Measurements from ENCODE around the gene GABRP. TPM values are rescaled to one million over a fixed set of nuclear protein-coding genes. Genes with fewer than 3 reads are reported as not detected.

Gene GABRP
- polyA plus RNA-seq, 1 donor (not counting 4 experiments of a cell fraction or from before 2014, with no cell fraction given) = 0.18 TPM

- dilution Hi-C loops (cut with MboI; ENCODE audit: extremely low pct_ligation_motif_present, low sequenced_read_pairs) = no loop called here
- H3K4me3 ChIP-seq (ENCODE audit: control insufficient read depth in 2 of 3, extremely low read depth in 1 of 3, insufficient read depth in 2 of 3, low read depth in 1 of 3, low read length in 3 of 3) = no peak overlapping the region
- H3K9me3 ChIP-seq (ENCODE audit: control insufficient read depth, low read depth, low read length) = no peaks in the 10 kb centered on the region
- no peaks in the 10 kb centered on the region for H3K27me3 ChIP-seq (ENCODE audit: control insufficient read depth, extremely low read depth, insufficient read depth, low read length)
- no peaks in the 10 kb centered on the region for H3K9me1 ChIP-seq (ENCODE audit: control insufficient read depth, extremely low read depth, insufficient read depth, low read length)
- H4K20me1 ChIP-seq (ENCODE audit: control insufficient read depth, extremely low read depth, insufficient read depth, low read length) = no peaks in the 10 kb centered on the region
- DNase-seq (ENCODE audit: low read depth, low spot score) (no peak), FAIRE-seq (no peak)
- H3K9ac ChIP-seq (ENCODE audit: control insufficient read depth, extremely low read depth, insufficient read depth, low read length) = no peak overlapping the region
- H3K27ac ChIP-seq (ENCODE audit: control insufficient read depth, insufficient read depth, low read length) = no peak overlapping the region
- TF ChIP-seq EZH2 (IDR thresholded peaks at IDR 0.05; ENCODE audit: low read length) = no peak
- no peak overlapping the region for H2AFZ ChIP-seq (ENCODE audit: control insufficient read depth, low read length)
- H3K4me2 ChIP-seq (ENCODE audit: control insufficient read depth, extremely low read depth, insufficient read depth, low read depth, low read length) = no peak overlapping the region
- H3K36me3 ChIP-seq (ENCODE audit: control insufficient read depth in 2 of 2, extremely low read depth in 1 of 2, insufficient read depth in 2 of 2, low read length in 2 of 2) = no peaks in the 10 kb centered on the region
- H3K4me1 ChIP-seq (ENCODE audit: control insufficient read depth, extremely low read depth, insufficient read depth, low read length) = peaks cover 9% of the 10 kb centered on the region
- no peaks in the 10 kb centered on the region for H3K79me2 ChIP-seq (ENCODE audit: control insufficient read depth, insufficient read depth, low read length)
Measured at GRCh38 chr5:170741801-170742200, 41.7 kb upstream of the GABRP start.

- no peaks in the 10 kb centered on the region for H3K79me2 ChIP-seq (ENCODE audit: control insufficient read depth, insufficient read depth, low read length)
- H3K4me2 ChIP-seq (ENCODE audit: control insufficient read depth, extremely low read depth, insufficient read depth, low read depth, low read length) = no peak overlapping the region
- H3K9ac ChIP-seq (ENCODE audit: control insufficient read depth, extremely low read depth, insufficient read depth, low read length) = no peak overlapping the region
- peaks cover 9% of the 10 kb centered on the region for H3K4me1 ChIP-seq (ENCODE audit: control insufficient read depth, extremely low read depth, insufficient read depth, low read length)
- no peaks in the 10 kb centered on the region for H3K36me3 ChIP-seq (ENCODE audit: control insufficient read depth in 2 of 2, extremely low read depth in 1 of 2, insufficient read depth in 2 of 2, low read length in 2 of 2)
- no peak overlapping the region for H2AFZ ChIP-seq (ENCODE audit: control insufficient read depth, low read length)
- H4K20me1 ChIP-seq (ENCODE audit: control insufficient read depth, extremely low read depth, insufficient read depth, low read length) = no peaks in the 10 kb centered on the region
- dilution Hi-C loops (cut with MboI; ENCODE audit: extremely low pct_ligation_motif_present, low sequenced_read_pairs) = no loop called here
- H3K9me1 ChIP-seq (ENCODE audit: control insufficient read depth, extremely low read depth, insufficient read depth, low read length) = no peaks in the 10 kb centered on the region
- DNase-seq (ENCODE audit: low read depth, low spot score) (no peak), FAIRE-seq (no peak)
- no peaks in the 10 kb centered on the region for H3K9me3 ChIP-seq (ENCODE audit: control insufficient read depth, low read depth, low read length)
- H3K27ac ChIP-seq (ENCODE audit: control insufficient read depth, insufficient read depth, low read length) = no peak overlapping the region
- H3K4me3 ChIP-seq (ENCODE audit: control insufficient read depth in 2 of 3, extremely low read depth in 1 of 3, insufficient read depth in 2 of 3, low read depth in 1 of 3, low read length in 3 of 3) = no peak overlapping the region
- H3K27me3 ChIP-seq (ENCODE audit: control insufficient read depth, extremely low read depth, insufficient read depth, low read length) = no peaks in the 10 kb centered on the region
- TF ChIP-seq EZH2 (IDR thresholded peaks at IDR 0.05; ENCODE audit: low read length) = no peak
- no peak for TF ChIP-seq CTCF (optimal IDR thresholded peaks at IDR 0.05 in 1 of 3, IDR thresholded peaks at IDR 0.05 in 1 of 3, conservative IDR thresholded peaks at IDR 0.05 in 1 of 3; ENCODE audit: extremely low read depth in 1 of 3, insufficient read depth in 2 of 3, low read length in 3 of 3)
Measured at GRCh38 chr5:170743876-170744212, 39.7 kb upstream of the GABRP start.

DNA sequence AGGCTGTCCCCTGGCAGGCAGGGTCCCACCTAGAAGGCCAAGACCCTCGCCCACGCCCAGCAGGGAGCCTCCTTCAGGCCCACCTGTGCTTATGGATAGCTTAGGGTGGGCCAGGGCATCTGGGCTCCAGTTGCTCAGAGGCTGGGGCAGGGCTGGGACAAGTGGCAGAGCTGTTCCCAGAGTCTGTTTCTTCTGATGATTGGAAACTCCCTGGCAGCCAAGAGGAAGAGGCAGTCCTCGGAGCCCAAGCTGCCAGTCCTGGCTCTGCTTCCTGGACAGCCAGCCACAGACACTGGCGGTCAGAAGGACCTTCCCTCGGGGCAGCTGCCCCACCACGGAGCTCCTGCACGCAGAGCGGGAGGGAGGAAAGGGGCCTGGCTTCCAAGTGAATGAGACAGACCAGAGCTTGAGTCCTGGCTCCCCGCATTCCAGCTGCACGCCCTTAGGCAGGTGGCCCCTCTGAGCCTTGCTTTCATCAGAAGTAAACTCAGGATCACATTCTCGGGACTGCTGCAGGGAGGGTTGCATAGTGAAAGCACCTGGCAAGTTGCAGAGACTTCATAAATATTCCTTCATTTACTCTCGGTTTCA lies 37.9 kb upstream of the GABRP start:
- Histone ChIP-seq H3K4me2 (ENCODE audit: control insufficient read depth, extremely low read depth, insufficient read depth, low read depth, low read length) (peak overlapping the region; percentile 27), H3K36me3 (ENCODE audit: control insufficient read depth in 2 of 2, extremely low read depth in 1 of 2, insufficient read depth in 2 of 2, low read length in 2 of 2) (no peaks in the 10 kb centered on the region), H3K9me1 (ENCODE audit: control insufficient read depth, extremely low read depth, insufficient read depth, low read length) (no peaks in the 10 kb centered on the region), H3K9ac (ENCODE audit: control insufficient read depth, extremely low read depth, insufficient read depth, low read length) (no peak overlapping the region), H3K27ac (ENCODE audit: control insufficient read depth, insufficient read depth, low read length) (no peak overlapping the region), H3K4me3 (ENCODE audit: control insufficient read depth in 2 of 3, extremely low read depth in 1 of 3, insufficient read depth in 2 of 3, low read depth in 1 of 3, low read length in 3 of 3) (no peak overlapping the region), H3K9me3 (ENCODE audit: control insufficient read depth, low read depth, low read length) (no peaks in the 10 kb centered on the region), H2AFZ (ENCODE audit: control insufficient read depth, low read length) (peak overlapping the region; percentile 54), H3K4me1 (ENCODE audit: control insufficient read depth, extremely low read depth, insufficient read depth, low read length) (peaks cover 9% of the 10 kb centered on the region), H3K27me3 (ENCODE audit: control insufficient read depth, extremely low read depth, insufficient read depth, low read length) (no peaks in the 10 kb centered on the region), H4K20me1 (ENCODE audit: control insufficient read depth, extremely low read depth, insufficient read depth, low read length) (no peaks in the 10 kb centered on the region), H3K79me2 (ENCODE audit: control insufficient read depth, insufficient read depth, low read length) (no peaks in the 10 kb centered on the region)
- dilution Hi-C loops (cut with MboI; ENCODE audit: extremely low pct_ligation_motif_present, low sequenced_read_pairs) = no loop called here
- TF ChIP-seq EZH2 (IDR thresholded peaks at IDR 0.05; ENCODE audit: low read length) (no peak), CTCF (optimal IDR thresholded peaks at IDR 0.05 in 1 of 3, IDR thresholded peaks at IDR 0.05 in 1 of 3, conservative IDR thresholded peaks at IDR 0.05 in 1 of 3; ENCODE audit: extremely low read depth in 1 of 3, insufficient read depth in 2 of 3, low read length in 3 of 3) (no peak)
- FAIRE-seq (peak; percentile 17), DNase-seq (ENCODE audit: low read depth, low spot score) (no peak)
